ENCODE data around the gene KBTBD7.

The KBTBD7 gene, protein sequence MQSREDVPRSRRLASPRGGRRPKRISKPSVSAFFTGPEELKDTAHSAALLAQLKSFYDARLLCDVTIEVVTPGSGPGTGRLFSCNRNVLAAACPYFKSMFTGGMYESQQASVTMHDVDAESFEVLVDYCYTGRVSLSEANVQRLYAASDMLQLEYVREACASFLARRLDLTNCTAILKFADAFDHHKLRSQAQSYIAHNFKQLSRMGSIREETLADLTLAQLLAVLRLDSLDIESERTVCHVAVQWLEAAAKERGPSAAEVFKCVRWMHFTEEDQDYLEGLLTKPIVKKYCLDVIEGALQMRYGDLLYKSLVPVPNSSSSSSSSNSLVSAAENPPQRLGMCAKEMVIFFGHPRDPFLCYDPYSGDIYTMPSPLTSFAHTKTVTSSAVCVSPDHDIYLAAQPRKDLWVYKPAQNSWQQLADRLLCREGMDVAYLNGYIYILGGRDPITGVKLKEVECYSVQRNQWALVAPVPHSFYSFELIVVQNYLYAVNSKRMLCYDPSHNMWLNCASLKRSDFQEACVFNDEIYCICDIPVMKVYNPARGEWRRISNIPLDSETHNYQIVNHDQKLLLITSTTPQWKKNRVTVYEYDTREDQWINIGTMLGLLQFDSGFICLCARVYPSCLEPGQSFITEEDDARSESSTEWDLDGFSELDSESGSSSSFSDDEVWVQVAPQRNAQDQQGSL

DNA sequence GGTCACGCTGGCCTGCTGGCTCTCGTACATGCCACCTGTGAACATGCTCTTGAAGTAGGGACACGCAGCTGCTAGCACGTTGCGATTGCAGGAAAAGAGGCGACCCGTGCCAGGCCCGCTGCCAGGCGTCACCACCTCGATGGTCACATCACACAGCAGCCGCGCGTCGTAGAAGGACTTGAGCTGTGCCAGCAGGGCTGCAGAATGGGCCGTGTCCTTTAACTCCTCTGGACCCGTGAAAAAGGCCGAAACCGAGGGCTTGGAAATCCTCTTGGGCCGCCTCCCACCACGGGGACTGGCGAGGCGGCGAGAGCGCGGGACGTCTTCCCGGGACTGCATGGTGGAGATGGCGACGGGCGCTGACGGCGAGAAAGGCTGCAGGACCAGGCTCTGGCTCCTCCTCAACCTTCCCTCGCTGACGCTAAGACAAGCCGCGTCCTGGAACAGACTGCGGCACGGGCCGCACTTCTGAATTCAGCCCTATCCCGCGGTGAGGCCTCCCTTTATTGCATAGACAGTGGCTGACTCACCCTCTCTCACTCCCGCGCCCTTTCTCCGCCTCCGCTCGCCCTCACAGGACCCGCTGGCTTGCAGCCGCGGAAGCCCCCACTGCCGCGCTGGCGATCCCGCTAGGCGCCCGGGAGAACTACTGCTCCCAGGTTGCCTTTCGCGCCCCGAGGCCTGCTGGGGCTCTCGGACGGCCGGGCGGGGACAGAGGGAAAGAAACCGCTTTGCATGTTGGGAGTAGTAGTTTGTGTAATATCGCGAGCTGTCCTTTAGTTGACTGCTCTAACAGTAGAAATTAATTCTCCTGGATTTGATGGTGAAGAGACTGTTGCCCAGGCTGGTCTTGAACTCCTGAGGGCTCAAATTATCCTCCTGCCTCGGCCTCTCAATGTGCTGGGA, at the start of gene KBTBD7:
KBTBD7 (minus strand) TSS at position 651 of the 906 bp plus-strand sequence; CDS start at position 339, 312 bp downstream.
- DNase-seq (ENCODE audit: low read depth, low spot score): peak; percentile 88

DNA sequence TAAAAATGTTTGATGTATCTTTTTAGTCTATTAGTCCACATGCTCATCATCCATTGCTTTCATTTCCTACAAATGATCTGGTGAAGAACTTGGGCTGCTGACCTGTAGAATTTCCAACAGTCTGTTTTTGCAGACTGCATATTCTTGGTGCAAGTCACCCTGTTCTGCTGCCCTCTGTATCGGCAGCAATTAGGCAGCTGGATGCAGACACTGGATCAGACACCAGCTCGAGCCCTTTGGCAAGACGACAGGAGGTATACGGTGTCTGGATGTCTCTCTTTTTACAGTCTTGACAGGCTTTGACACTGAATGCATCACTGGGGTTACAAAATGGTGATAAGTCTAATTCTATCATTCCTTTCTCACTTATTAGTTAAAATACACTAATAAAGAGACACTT, 47.3 kb upstream of the KBTBD7 start:
- DNase-seq (ENCODE audit: low read depth, low spot score): no peak

DNA sequence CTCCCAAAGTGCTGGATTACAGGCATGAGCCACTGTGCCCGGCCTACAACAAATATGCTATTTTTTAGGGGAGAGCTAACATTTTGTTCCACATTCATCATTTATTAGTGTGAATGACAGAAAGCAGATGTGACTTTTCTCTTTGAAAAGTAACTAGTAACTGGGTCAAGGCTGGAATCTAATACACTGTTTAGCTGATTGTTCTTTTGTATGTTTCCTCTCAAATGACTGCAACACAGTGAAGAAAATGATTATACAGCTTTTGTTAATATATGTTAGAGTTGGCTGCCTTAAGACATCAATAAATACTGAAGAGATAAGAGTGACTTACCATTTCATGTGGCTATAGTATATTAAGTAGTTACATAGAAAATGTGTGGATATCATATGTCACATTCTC, 42.0 kb upstream of the KBTBD7 start:
- no peak for DNase-seq (ENCODE audit: low read depth, low spot score)

DNA sequence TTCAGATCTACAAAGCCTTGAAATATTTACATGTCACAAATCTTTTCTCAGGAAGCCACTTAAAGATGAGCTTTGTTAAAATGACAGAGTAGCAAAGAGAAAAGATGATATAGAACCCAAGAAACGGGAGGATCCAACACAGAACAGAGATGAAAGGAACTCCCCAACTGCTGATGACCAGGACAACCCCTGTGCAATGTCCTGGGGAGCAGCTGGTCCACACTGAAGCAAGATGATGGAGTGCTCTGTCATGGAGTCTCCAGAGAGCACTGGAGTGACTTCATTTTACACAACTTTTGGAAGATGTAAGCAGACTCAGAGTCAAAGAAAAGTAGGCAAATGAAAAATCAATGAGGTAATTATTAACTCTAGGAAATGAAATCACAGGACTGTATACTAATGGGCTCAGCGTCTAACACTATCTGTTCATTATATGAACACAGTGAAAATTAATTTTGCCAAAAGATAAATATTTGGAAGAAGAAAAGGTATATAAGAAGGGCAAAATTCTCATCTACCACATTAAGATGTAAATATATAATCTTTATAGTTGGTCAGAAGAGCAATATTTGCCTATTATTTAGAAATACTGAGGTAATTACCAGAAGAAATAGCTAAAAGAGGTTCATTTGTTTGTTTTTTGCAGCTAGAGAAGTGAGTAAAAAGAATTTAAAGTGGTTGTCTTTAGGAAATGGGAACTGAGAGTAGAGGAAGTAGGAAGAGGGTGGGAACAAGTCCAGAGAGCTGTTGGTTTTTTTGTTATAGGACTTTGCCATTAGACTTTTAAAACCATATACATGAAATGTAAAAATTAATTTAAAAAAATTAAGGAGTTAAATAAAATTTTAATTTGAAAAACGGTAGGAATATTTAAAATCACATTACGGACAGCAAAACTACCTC, 38.5 kb upstream of the KBTBD7 start:
- no peak for DNase-seq (ENCODE audit: low read depth, low spot score)

DNA sequence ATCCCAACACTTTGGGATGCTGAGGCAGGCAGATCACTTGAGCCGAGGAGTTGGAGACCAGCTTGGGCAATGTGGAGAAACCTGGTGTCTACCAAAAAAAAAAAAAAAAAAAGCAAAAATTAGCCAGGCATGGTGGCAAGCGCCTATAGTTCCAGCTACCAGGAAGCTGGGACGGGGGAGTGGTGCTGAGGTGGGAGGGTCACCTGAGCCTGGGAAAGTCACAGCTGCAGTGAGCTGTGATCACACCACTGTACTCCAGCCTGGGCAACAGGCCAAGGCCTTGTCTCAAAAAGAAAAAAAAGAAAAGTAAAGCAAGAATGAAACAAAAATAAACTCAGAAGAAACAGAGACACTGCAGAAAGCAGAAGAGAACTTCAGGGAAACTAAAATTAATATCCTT, 37.4 kb upstream of the KBTBD7 start:
- DNase-seq (ENCODE audit: low read depth, low spot score): no peak

DNA sequence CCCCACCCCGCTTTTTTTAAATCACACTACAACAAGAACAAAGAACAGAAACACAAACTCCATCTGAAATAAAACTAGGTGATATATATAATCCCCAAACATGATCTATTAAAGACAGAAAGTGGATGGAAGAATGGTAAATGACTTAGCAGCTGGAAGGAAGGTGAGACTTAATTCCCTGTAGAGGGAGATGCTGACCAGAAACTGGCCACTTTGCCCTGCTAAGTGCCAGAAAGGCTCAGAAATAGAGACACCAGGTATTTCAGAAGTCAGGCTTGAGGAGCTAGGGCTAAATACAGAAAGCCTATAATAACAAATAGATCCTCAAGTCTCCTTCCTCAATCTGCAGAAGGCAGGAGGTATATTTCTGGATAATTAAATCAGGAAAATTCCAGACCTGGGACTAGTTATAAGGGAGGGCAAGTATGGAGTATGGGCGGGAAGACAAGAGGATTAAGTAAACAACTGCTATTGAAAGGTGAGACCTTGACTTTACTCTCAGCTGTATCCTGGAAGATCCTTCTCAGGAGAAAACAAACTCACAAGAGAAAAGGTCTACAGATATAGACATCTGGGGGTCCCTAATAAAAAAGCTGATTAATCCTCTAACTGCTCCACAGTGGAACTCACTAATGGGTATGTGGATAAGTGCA, 36.8 kb upstream of the KBTBD7 start:
- no peak for DNase-seq (ENCODE audit: low read depth, low spot score)

DNA sequence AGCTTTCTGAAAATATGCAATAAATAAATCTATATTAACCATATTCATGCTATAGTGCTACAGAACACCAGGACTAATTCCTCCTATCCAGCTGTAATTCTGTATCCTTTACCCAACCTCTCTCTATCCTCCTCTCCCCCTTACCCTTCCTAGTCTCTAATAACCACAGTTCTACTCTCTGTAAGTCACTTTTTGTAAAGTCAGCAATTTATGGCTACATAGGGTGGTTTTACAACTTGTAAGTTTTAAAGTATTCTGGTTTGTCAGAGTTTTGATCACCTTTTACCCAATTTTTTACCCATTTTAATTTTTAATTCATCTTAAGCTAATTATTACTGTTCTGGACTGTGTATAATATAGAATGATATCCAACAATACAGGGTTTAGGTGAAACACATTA, 35.0 kb upstream of the KBTBD7 start:
- DNase-seq (ENCODE audit: low read depth, low spot score): no peak

DNA sequence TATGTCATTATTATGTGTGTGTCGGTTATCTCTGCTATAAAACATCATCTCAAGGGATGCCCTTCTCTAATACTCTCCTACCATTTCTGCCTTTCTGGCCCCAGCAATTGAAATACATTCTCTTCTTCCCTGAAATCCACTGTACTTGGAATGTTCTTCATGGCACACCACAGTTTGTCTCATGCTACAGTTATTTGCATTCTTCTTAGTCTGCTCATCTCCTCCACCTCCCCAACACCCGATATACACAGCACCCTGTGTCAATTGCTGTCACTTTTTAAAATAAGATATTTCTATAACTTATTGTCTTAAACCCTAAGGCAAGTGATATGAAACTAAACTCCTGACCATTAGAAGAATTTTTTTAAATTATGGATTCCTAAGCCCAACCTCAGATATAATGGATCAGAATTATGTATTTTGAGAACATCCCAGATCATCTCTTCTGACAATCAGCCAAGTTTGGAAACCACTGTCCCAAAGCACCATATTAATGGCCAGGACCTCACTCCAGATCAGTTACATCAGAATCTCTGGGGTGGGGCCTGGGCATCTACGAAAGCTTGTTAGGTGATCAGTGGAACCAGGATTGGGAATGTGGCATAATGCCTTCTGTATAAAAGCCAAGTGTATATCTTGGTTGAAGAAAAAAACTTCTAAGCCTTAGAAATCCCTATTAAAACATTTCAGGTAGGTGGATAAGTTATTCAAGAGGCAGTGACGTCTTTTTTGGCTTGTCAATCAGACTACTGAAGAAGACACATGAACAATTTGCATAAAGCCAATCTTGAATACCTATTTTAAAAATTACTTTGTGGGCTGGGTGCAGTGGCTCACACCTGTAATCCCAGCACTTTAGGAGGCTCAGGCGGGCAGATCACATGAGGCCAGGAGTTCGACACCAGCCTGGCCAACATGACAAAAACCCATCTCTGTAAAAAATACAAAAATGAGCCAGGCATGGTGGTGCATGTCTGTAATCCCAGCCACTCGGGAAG, 30.0 kb upstream of the KBTBD7 start:
- no peak for DNase-seq (ENCODE audit: low read depth, low spot score)

DNA sequence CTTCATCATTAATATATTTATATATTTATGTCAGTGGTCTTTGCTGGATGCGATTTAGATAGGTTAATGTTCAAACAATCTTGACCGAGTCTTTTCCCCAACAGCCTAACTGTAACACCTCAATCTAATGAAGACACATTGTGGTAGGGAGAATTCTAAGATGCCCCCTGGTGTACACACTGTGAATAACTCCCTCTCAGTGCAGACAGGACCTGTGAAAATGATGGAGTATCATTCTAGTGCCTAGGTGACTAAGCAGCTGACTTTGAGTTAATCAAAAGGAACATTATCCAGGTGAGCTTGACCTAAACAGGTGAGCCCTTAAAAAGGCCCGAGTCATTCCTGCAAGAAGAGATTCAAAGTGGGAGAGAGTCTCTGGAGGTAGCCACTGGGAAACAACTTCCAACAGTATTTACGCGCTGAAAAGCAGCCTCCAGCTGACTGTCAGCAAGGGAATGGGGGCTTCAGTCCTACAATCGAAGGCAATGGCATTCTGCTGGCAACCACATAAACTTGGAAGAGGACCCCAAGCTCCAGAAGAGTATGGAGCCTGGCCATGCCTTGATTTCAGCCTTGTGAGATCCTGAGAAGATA, 28.0 kb upstream of the KBTBD7 start:
- DNase-seq (ENCODE audit: low read depth, low spot score): peak; percentile 27

DNA sequence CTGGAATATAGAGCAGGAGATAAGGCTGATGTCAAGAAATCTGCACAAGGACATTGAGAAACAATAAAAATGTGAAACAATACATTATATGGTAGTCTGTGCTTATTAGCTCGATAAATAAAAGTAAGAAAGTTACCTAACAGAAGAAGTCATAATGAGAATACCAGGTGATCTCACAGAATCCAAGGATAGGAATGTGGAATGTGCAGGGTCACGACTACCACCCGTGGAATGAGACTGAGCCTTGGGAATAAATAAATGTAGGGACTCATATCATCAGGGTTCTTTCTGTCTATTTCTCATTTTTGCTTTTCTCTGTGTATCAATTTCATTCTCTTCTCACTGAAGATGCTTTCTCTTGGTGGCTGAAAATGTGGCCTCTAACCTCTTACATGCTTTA, 26.0 kb upstream of the KBTBD7 start:
- DNase-seq (ENCODE audit: low read depth, low spot score): no peak

DNA sequence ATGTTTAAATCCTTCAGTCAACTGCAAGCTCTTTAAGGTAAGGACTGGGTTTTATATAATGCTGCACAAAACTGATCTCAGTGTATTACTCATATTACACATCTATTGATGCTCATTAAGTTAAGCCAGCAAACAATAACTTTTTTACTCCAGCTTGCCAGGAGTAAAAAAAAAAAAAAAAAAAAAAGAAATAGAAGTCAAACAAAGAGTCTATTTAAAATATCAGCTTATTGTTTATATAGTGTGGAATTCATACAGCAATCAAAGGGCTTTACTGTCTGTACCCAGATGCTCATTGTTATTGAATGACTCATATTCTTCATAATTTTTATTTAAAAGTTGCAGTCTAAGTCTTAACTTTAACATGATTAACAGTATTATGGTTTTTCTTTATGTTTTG, 21.8 kb upstream of the KBTBD7 start:
- no peak for DNase-seq (ENCODE audit: low read depth, low spot score)

DNA sequence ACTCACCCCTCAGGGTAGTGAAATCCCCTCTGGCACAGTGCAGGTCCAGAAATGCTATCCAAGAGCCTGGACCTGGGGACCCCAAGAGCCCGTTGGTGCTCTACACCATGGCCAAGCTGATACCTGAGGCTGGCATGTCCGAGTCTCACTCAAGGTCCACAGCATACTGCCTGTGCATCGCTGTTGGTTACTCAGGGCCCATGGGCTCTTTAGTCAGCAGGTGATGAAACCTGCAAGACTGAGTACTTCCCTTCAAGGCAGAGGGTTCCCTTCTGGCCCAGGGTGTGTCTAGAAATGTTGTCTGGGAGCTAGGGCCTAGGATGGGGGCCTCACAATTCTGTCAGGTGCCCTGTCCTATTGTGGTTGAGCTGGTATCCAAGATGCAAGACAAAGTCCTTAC, 19.6 kb upstream of the KBTBD7 start:
- DNase-seq (ENCODE audit: low read depth, low spot score): no peak

DNA sequence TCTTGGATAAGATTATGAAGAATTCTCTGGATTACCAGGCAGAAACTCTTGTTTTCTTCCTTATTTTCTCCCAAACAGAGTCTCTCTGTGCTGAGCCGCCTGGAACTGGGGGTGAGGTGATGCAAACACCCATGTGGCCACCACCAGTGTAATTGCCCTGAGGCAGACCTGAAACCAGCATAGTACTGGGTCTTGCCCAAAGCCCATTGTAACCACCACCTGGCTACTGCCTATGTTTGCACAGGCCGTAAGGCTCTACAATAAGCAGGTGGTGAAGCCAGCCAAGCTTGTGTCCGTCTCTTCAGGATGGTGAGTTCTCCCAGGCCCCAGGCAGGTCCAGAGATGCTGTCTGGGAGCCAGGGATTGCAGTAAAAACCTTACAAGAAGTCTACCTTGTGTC, 18.9 kb upstream of the KBTBD7 start:
- DNase-seq (ENCODE audit: low read depth, low spot score): no peak

DNA sequence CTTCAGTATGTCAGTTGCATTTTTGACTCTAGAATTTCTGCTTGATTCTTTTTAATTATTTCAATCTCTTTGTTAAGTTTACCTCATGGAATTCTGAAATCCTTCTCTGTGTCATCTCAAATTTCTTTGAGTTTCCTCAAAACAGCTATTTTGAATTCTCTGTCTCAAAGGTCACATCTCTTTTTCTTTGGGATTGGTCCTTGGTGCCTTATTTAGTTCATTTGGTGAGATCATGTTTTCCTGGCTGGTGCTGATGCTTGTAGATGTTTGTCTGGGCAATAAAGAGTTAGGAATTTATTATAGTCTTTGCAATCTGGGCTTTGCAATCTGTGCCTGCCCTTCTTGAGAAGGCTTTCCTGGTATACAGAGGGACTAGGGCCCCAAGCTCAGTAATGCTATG, 18.5 kb upstream of the KBTBD7 start:
- DNase-seq (ENCODE audit: low read depth, low spot score): no peak

DNA sequence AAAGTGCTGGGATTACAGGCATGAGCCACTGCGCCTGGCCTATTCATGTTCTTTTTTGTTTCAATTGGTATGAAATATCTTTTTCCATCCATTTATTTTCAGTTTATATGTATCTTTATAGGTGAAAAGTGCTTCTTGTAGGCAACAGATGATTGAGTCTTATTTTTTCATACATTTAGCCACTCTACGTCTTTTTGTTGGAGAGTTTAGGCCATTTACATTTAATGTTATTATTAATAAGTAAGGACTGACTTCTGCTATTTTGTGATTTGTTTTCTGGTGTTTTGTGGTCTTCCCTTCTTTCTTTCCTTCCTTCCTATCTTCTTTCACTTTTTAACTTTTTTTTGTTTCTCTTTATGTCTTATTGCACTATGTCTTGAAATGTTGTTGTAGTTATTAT, 16.7 kb upstream of the KBTBD7 start:
- DNase-seq (ENCODE audit: low read depth, low spot score): no peak

DNA sequence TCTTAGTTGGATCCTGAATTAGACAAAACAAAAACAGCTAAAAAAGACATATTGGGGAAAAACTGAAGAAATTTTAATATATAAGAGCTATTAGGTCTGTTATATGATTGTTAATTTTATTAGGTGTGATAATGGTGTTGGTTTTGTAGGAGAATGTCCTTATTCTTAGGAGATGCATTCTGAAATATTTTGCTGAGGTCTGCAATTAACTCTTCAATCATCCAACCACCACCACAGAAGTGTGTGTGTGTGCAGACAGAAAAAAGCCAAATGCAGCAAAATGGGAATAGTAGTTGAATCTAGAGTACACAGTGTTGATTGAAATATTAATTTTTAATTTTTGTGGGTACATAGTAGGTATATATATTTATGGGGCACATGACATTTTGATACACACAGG, 12.1 kb upstream of the KBTBD7 start:
- no peak for DNase-seq (ENCODE audit: low read depth, low spot score)

DNA sequence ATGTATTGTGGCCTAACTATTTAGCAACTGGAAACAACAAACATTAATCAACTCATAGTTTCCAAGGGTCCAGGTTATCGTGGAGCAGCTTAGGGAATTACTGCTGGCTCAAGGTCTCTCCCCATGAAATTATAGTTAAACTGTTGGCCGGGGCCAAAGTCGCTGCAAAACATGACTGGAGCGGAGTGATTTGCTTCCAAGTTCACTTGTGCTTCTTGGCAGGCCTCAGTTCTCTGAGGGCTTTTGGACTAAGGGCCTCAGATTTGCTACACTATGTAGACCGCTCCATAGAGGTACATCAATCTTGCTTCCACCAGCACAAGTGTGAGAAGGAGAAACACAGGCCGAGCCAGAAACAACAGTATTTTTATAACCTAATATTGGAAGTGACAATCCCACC, 9.4 kb upstream of the KBTBD7 start:
- no peak for DNase-seq (ENCODE audit: low read depth, low spot score)

DNA sequence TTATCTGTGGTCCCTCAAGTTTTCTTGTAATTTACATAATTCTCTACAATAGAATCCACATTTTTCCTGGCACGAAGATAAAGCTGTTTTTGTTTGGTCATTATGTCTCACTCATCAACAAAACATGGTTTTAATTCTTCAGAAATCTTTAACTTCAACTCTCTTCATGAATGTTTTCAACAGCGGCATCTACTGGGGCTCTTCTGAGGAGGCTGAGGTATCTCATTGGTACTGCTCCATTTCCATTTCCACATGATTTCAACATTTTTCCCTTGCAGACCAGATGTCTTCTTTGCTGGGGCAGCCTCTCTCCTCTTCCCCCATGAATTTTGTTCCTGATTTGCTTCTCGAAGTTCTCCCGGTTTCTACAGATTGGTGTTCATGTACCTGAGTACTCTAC, 5.8 kb upstream of the KBTBD7 start:
- no peak for DNase-seq (ENCODE audit: low read depth, low spot score)

DNA sequence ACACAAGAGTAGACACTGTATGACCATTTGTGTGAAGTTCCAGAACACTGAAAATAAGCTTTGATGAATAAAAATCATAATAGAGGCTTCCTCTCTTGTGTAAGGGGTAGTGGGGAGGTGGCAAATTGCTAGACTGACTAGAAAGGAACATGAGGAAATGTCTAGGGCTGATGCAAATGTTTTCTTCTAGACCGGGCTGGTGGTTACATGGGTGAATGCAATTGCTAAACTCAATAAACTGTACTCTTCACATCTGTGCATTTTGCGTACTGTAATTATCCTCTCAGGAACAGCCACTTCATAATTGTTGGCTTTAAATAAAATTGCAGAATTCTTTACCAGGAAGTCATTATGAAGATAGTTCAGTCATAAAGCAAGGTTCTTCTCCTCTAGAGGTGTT, 5.2 kb upstream of the KBTBD7 start:
- no peak for DNase-seq (ENCODE audit: low read depth, low spot score)

Data from activated naive CD8-positive, alpha-beta T cell treated with anti-CD3 and anti-CD28 coated beads, Interleukin-2, amount 50 U/mL, for 16 hours (primary cell).